ENCODE results near the gene PHF5A. TPM values are rescaled to one million over a fixed set of nuclear protein-coding genes. Genes with fewer than 3 reads are reported as not detected.
A peak's percentile ranks its signal among the peaks of the same experiment; 100 is the strongest.

PHF5A gene, protein sequence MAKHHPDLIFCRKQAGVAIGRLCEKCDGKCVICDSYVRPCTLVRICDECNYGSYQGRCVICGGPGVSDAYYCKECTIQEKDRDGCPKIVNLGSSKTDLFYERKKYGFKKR
- 43.2 and 90.3 TPM in 2 replicates for total RNA-seq (2014; rRNA removed; shearing (Covaris generic); ENCODE audit: low replicate concordance)

DNA sequence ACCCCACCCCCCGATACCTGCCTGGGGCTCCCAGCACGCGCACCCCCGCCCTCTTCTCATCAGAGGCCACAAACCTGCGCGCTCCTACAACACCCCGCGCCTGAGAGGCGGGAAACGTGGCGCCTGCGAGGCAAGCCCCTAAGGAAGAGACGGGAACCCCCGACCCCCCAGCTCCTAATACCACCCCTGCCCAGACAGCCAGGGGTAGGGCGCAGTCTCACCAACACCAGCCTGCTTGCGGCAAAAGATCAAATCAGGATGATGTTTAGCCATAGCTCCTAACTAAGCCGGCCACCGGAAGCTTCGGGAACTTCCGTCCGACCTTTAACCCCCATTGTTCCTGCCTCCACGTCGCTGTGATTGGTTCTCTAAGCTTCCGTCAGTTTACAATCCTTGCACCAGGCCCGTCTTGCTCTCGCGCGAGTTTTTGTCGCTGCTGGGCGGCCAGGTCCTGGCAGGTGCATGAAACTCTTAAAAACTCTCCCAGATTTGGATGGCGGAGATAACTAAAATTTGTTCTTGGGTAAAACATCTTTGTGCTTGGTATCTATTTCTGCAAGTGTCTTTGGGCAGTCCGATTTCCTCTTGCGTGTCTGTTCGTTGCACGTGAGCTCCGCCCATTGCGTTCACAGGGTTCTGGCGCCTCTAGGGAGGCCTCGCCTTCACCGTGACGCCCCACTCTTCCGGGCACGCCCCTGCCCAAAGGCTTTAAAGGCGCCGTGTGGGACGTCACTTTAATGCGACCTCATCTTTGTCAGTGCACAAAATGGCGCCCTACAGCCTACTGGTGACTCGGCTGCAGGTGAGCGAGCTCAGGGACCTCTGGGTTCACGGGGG, at the start of gene PHF5A, which contains the start of gene ACO2:
Gene PHF5A (minus strand): TSS at position 312 of the 837 bp plus-strand sequence. CDS start 39 bp downstream, at position 273.
Gene ACO2 (plus strand): TSS at position 737 of the 837 bp plus-strand sequence. CDS start 30 bp downstream, at position 767.
- Histone ChIP-seq H3K9me2 (replicated peaks; ENCODE audit: insufficient read depth, low read length) (no peaks in the 10 kb centered on the region), H3K4me2 (ENCODE audit: low read depth, low read length, poor library complexity, severe bottlenecking) (peak within 1 kb of the TSS; percentile 96), H3K36me3 (ENCODE audit: insufficient read depth, low read length) (peaks cover 39% of the 10 kb centered on the region), H3K9ac (ENCODE audit: low read length) (peak within 1 kb of the TSS; percentile 91), H3K4me1 (ENCODE audit: low read length) (peaks cover 55% of the 10 kb centered on the region), H4K20me1 (ENCODE audit: insufficient read depth, low read depth, low read length) (peaks cover 13% of the 10 kb centered on the region), H3K27ac (ENCODE audit: low read length) (peak within 1 kb of the TSS; percentile 89), H3K4me3 (ENCODE audit: low read length) (peak within 1 kb of the TSS; percentile 89), H3K9me3 (ENCODE audit: low read length) (no peaks in the 10 kb centered on the region), H2AFZ (ENCODE audit: low read length) (peak within 1 kb of the TSS; percentile 96), H3K79me2 (ENCODE audit: low read length) (peaks cover 75% of the 10 kb centered on the region), H3K27me3 (ENCODE audit: low read length) (no peaks in the 10 kb centered on the region)
- peak; percentile 99 for DNase-seq

DNA sequence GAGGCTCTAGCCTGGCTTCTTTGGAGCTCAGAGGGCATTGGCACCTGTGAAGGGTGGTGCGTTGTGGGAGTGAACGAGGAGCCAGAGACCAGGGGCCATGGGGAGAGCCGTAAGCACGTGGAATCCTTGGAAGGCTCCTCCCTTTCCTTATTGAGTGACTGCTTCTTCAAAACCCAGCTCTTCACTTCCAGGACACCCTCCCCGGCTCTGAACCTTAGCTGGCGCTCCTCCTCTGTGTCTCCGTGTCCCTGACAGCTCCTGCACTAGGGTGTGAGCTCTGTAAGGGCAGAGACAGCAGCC, 49.5 kb upstream of the PHF5A start:
- Histone ChIP-seq H3K9me2 (replicated peaks; ENCODE audit: insufficient read depth, low read length) (no peaks in the 10 kb centered on the region), H3K9ac (ENCODE audit: low read length) (no peak overlapping the region), H3K9me3 (ENCODE audit: low read length) (no peaks in the 10 kb centered on the region), H2AFZ (ENCODE audit: low read length) (no peak overlapping the region), H3K79me2 (ENCODE audit: low read length) (no peaks in the 10 kb centered on the region), H3K27ac (ENCODE audit: low read length) (no peak overlapping the region), H4K20me1 (ENCODE audit: insufficient read depth, low read depth, low read length) (no peaks in the 10 kb centered on the region), H3K36me3 (ENCODE audit: insufficient read depth, low read length) (peaks cover 12% of the 10 kb centered on the region; the same call in 1 of the 2 replicates), H3K4me3 (ENCODE audit: low read length) (no peak overlapping the region), H3K27me3 (ENCODE audit: low read length) (no peaks in the 10 kb centered on the region), H3K4me1 (ENCODE audit: low read length) (peaks cover 14% of the 10 kb centered on the region), H3K4me2 (ENCODE audit: low read depth, low read length, poor library complexity, severe bottlenecking) (no peak overlapping the region)
- DNase-seq: no peak

DNA sequence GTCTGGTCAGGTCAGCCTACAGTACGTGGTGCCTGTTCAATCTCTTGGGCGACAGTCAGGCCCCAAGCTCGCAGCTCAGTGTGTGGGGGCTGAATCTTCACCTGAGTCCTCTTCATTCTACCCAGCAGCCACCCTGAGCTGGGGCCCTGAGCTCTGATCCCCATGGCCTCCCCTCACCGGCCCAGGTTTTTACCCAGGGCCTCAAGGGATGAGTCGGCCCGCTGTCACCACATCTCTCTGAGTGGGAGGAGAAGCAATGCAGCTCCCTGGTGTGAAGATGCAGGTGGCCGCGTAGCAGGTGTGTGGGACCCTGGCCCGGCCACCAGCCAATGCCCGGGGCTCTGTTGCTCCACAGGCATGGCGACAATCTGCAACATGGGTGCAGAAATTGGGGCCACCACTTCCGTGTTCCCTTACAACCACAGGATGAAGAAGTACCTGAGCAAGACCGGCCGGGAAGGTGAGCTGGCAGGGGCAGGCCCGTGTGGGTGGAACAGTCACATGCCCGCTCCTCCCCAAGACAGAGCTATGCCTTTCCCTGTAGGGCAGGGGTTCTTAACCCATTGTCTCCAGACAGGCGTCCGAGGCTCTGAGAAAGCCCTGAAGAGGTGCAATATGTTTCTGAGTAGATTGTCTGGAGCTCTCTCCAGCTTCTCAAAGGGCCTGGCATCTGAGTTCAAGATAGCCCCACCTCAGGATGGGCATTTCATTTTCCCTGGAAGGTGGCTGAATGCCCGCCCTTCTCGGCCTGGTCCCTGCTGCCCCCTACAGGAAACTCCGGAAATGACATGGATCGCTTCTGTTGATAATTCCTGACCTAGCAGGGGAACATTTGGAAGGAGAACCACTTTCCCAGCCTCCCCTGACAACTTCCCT, 48.9 kb upstream of the PHF5A start:
- no peaks in the 10 kb centered on the region for H3K9me2 ChIP-seq (replicated peaks; ENCODE audit: insufficient read depth, low read length)
- no peak overlapping the region for H3K4me2 ChIP-seq (ENCODE audit: low read depth, low read length, poor library complexity, severe bottlenecking)
- no peak overlapping the region for H3K4me3 ChIP-seq (ENCODE audit: low read length)
- peak overlapping the region; percentile 66; the same call in 1 of the 2 replicates for H3K27ac ChIP-seq (ENCODE audit: low read length)
- no peaks in the 10 kb centered on the region for H3K79me2 ChIP-seq (ENCODE audit: low read length)
- H3K27me3 ChIP-seq (ENCODE audit: low read length): no peaks in the 10 kb centered on the region
- H3K36me3 ChIP-seq (ENCODE audit: insufficient read depth, low read length): peaks cover 14% of the 10 kb centered on the region; the same call in 1 of the 2 replicates
- no peaks in the 10 kb centered on the region for H3K9me3 ChIP-seq (ENCODE audit: low read length)
- H2AFZ ChIP-seq (ENCODE audit: low read length): no peak overlapping the region
- peak overlapping the region; percentile 41 for H3K9ac ChIP-seq (ENCODE audit: low read length)
- H3K4me1 ChIP-seq (ENCODE audit: low read length): peaks cover 20% of the 10 kb centered on the region
- no peak for DNase-seq
- no peaks in the 10 kb centered on the region for H4K20me1 ChIP-seq (ENCODE audit: insufficient read depth, low read depth, low read length)

DNA sequence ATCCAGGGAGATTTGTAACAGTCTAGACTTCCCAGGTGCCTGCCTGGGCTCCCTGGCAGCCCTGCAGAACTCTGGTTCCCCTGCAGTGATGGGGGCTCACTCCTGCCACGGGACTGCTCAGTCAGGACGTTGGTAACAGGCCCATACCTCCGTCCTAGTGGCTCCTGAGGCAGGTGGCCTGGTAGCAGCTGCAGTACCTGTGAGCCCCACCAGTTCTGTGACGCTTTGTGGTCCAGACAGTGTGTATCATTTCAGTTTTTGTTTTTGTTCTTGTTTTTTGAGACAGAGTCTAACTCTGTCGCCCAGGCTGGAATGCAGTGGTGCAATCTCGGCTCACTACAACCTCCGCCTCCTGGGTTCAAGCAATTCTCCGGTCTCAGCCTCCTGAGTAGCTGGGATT, 48.0 kb upstream of the PHF5A start:
- H3K4me1 ChIP-seq (ENCODE audit: low read length): peaks cover 29% of the 10 kb centered on the region
- H3K4me3 ChIP-seq (ENCODE audit: low read length): no peak overlapping the region
- H3K36me3 ChIP-seq (ENCODE audit: insufficient read depth, low read length): peaks cover 18% of the 10 kb centered on the region; the same call in 1 of the 2 replicates
- no peak overlapping the region for H3K4me2 ChIP-seq (ENCODE audit: low read depth, low read length, poor library complexity, severe bottlenecking)
- peak overlapping the region; percentile 66; the same call in 1 of the 2 replicates for H3K27ac ChIP-seq (ENCODE audit: low read length)
- no peak overlapping the region for H3K9ac ChIP-seq (ENCODE audit: low read length)
- no peaks in the 10 kb centered on the region for H3K9me3 ChIP-seq (ENCODE audit: low read length)
- no peaks in the 10 kb centered on the region for H3K79me2 ChIP-seq (ENCODE audit: low read length)
- H3K9me2 ChIP-seq (replicated peaks; ENCODE audit: insufficient read depth, low read length): no peaks in the 10 kb centered on the region
- no peaks in the 10 kb centered on the region for H4K20me1 ChIP-seq (ENCODE audit: insufficient read depth, low read depth, low read length)
- DNase-seq: no peak
- no peak overlapping the region for H2AFZ ChIP-seq (ENCODE audit: low read length)
- H3K27me3 ChIP-seq (ENCODE audit: low read length): no peaks in the 10 kb centered on the region

DNA sequence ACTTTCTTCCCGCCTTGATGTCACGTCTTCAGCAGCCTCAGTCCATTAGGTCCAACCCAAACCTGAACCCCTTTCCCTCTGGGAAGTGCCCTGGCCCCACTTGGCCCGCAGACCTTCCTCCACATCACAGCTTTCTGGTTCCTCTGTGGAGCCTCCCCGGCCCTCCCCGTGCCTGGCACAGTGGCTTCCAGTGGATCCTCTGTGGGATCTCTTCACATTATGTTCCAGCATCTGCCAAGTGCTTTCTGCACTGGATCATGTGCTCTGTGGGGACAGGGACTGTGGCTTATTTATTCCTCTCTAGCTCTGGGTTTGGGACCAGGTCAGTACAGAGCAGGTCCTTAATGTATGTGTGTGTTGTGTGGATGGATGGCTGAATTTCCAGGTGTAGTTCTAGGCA, 44.9 kb upstream of the PHF5A start:
- Histone ChIP-seq H3K27ac (ENCODE audit: low read length) (no peak overlapping the region), H4K20me1 (ENCODE audit: insufficient read depth, low read depth, low read length) (no peaks in the 10 kb centered on the region), H3K9me2 (replicated peaks; ENCODE audit: insufficient read depth, low read length) (no peaks in the 10 kb centered on the region), H3K4me3 (ENCODE audit: low read length) (no peak overlapping the region), H3K9me3 (ENCODE audit: low read length) (no peaks in the 10 kb centered on the region), H3K79me2 (ENCODE audit: low read length) (peaks cover 7% of the 10 kb centered on the region; the same call in 1 of the 2 replicates), H3K36me3 (ENCODE audit: insufficient read depth, low read length) (peaks cover 22% of the 10 kb centered on the region; the same call in 1 of the 2 replicates), H3K4me1 (ENCODE audit: low read length) (peaks cover 31% of the 10 kb centered on the region), H3K4me2 (ENCODE audit: low read depth, low read length, poor library complexity, severe bottlenecking) (no peak overlapping the region), H2AFZ (ENCODE audit: low read length) (no peak overlapping the region), H3K27me3 (ENCODE audit: low read length) (no peaks in the 10 kb centered on the region), H3K9ac (ENCODE audit: low read length) (no peak overlapping the region)
- DNase-seq: no peak

DNA sequence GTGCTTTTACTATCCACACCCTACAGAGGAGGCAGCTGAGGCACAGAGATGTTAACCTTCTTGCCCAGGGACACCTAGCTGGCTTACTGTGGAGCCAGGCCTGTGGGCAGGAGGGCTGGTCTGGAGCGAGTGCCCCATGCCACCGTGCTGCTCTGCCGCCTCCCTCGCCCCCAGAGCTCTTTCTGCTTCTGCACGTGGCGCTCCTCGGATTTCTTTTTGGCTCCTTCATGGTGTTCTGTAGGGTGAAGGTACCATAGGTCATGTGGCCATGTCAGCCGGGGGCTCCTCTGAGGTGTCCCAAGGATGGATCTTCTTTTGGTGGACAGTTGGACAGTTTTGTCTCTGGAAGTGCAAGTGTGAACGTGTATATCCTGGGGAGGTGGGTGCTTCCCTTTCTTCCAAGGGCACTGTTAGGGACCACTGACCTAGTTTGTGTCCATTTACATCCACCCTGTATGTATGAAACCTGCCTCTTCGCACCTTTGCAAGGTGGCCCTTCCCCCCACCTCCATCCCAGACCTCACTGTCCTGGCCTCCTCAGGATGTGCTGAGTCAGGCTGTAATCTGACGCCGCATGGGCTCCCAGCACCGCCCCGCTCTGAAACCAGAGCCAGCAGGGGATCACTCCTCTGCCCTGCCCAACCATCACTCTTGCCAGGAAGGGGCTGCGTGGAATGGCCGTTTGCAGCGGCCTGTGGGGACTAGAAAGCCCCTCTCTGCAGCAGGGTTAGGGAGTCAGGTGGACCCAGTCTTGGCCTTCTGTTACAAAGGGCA, 44.1 kb upstream of the PHF5A start:
- peak overlapping the region; percentile 13; the same call in 1 of the 2 replicates for H3K27ac ChIP-seq (ENCODE audit: low read length)
- peaks cover 13% of the 10 kb centered on the region; the same call in 1 of the 2 replicates for H3K79me2 ChIP-seq (ENCODE audit: low read length)
- H3K36me3 ChIP-seq (ENCODE audit: insufficient read depth, low read length): peaks cover 18% of the 10 kb centered on the region; the same call in 1 of the 2 replicates
- peak; percentile 45 for DNase-seq
- peaks cover 31% of the 10 kb centered on the region for H3K4me1 ChIP-seq (ENCODE audit: low read length)
- H3K9ac ChIP-seq (ENCODE audit: low read length): no peak overlapping the region
- H3K9me3 ChIP-seq (ENCODE audit: low read length): no peaks in the 10 kb centered on the region
- no peak overlapping the region for H3K4me3 ChIP-seq (ENCODE audit: low read length)
- no peaks in the 10 kb centered on the region for H3K27me3 ChIP-seq (ENCODE audit: low read length)
- no peak overlapping the region for H2AFZ ChIP-seq (ENCODE audit: low read length)
- 0 out of 2 replicates have a peak, but pooled peaks cover 1% of the 10 kb centered on the region for H4K20me1 ChIP-seq (ENCODE audit: insufficient read depth, low read depth, low read length)
- H3K9me2 ChIP-seq (replicated peaks; ENCODE audit: insufficient read depth, low read length): no peaks in the 10 kb centered on the region
- no peak overlapping the region for H3K4me2 ChIP-seq (ENCODE audit: low read depth, low read length, poor library complexity, severe bottlenecking)

DNA sequence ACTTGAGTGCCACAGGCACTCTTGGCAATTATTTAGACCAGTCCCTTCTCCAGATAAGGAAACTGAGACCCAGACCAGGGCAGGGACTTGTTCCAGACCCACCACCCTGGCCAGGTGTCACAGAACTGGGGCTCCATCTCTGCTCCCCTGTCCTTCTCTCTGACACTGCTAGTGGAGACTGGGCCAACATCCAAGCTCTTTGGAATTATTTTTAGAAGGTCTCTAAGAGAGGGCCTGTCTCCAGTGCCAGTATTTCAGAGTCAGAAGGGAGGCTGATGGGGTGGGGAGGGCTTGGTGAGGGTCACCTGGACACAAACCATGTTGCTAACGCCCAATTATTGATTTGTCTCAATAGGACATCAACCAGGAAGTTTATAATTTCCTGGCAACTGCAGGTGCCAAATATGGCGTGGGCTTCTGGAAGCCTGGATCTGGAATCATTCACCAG, 43.1 kb upstream of the PHF5A start:
- H2AFZ ChIP-seq (ENCODE audit: low read length): no peak overlapping the region
- peaks cover 23% of the 10 kb centered on the region for H3K4me1 ChIP-seq (ENCODE audit: low read length)
- no peaks in the 10 kb centered on the region for H3K9me3 ChIP-seq (ENCODE audit: low read length)
- H3K9ac ChIP-seq (ENCODE audit: low read length): no peak overlapping the region
- H4K20me1 ChIP-seq (ENCODE audit: insufficient read depth, low read depth, low read length): 0 out of 2 replicates have a peak, but pooled peaks cover 6% of the 10 kb centered on the region
- no peak overlapping the region for H3K4me2 ChIP-seq (ENCODE audit: low read depth, low read length, poor library complexity, severe bottlenecking)
- H3K36me3 ChIP-seq (ENCODE audit: insufficient read depth, low read length): peaks cover 18% of the 10 kb centered on the region; the same call in 1 of the 2 replicates
- DNase-seq: no peak
- H3K27ac ChIP-seq (ENCODE audit: low read length): no peak overlapping the region
- no peaks in the 10 kb centered on the region for H3K9me2 ChIP-seq (replicated peaks; ENCODE audit: insufficient read depth, low read length)
- peaks cover 20% of the 10 kb centered on the region; the same call in 1 of the 2 replicates for H3K79me2 ChIP-seq (ENCODE audit: low read length)
- no peaks in the 10 kb centered on the region for H3K27me3 ChIP-seq (ENCODE audit: low read length)
- no peak overlapping the region for H3K4me3 ChIP-seq (ENCODE audit: low read length)

Measured in Karpas-422 (cell line).